ENCODE data around the gene LRP10.
A peak's percentile ranks its signal among the peaks of the same experiment; 100 is the strongest.

LRP10 gene

GRCh38 chr14:22922294-22922693 is 50.8 kb downstream of the LRP10 start:
- Histone ChIP-seq H3K9me3 (ENCODE audit: control insufficient read depth, low read length) (no peaks in the 10 kb centered on the region), H3K4me3 (ENCODE audit: low read length) (no peak overlapping the region), H3K36me3 (ENCODE audit: control insufficient read depth, insufficient read depth, low read length) (peaks cover 11% of the 10 kb centered on the region)

DNA sequence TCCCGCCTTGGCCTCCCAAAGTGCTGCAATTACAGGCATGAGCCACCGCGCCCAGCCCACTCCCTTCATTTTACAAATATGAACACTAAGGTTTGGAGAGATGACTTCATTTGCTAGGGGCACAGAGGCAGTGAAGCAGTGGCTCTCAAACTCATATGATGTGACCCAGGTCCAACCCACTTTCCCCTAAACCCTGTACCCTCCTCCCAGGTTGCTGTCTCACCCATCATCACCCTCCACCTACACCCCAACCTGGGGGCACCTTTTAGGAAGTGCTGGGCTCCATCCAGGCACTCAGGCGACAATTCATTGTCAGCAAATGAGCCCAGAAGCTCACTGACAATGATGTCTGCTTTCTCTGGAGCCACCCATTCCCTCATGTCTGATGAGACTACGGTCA is 52.2 kb downstream of the LRP10 start:
- no peak overlapping the region for H3K9ac ChIP-seq (ENCODE audit: low read length)
- no peaks in the 10 kb centered on the region for H3K27me3 ChIP-seq (ENCODE audit: control insufficient read depth, insufficient read depth, low read length)
- peaks cover 11% of the 10 kb centered on the region for H3K36me3 ChIP-seq (ENCODE audit: control insufficient read depth, insufficient read depth, low read length)
- H3K4me1 ChIP-seq (ENCODE audit: control insufficient read depth, insufficient read depth, low read length) = peaks cover 9% of the 10 kb centered on the region
- no peaks in the 10 kb centered on the region for H3K9me3 ChIP-seq (ENCODE audit: control insufficient read depth, low read length)
- no peak overlapping the region for H3K4me3 ChIP-seq (ENCODE audit: low read length)

More at GRCh38 chr14:22922294-22922693, 50.8 kb downstream of the LRP10 start:
- H3K27me3 ChIP-seq (ENCODE audit: control insufficient read depth, insufficient read depth, low read length) = no peaks in the 10 kb centered on the region
- peaks cover 8% of the 10 kb centered on the region for H3K4me1 ChIP-seq (ENCODE audit: control insufficient read depth, insufficient read depth, low read length)
- H3K9ac ChIP-seq (ENCODE audit: low read length) = no peak overlapping the region

DNA sequence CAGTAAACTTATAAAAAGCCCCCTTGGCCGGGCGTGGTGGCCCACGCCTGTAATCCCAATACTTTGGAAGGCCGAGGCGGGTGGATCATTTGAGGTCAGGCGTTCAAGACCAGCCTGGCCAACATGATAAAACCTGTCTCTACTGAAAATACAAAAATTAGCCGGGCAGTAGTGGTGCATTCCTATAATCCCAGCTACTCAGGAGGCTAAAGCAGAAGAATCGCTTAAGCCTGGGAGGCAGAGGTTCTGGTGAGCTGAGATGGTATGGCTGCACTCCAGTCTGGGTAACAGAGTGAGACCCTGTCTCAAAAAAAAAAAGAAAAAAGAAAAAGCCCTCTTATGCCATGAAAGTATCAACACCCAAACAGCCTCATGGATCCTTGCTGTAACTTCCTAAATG is 54.0 kb downstream of the LRP10 start:
- Histone ChIP-seq H3K9ac (ENCODE audit: low read length) (no peak overlapping the region), H3K27me3 (ENCODE audit: control insufficient read depth, insufficient read depth, low read length) (no peaks in the 10 kb centered on the region), H3K4me3 (ENCODE audit: low read length) (no peak overlapping the region), H3K36me3 (ENCODE audit: control insufficient read depth, insufficient read depth, low read length) (peaks cover 11% of the 10 kb centered on the region), H3K9me3 (ENCODE audit: control insufficient read depth, low read length) (no peaks in the 10 kb centered on the region), H3K4me1 (ENCODE audit: control insufficient read depth, insufficient read depth, low read length) (peaks cover 11% of the 10 kb centered on the region)

GRCh38 chr14:22926316-22926715 is 54.8 kb downstream of the LRP10 start:
- H3K9ac ChIP-seq (ENCODE audit: low read length) = no peak overlapping the region
- H3K27me3 ChIP-seq (ENCODE audit: control insufficient read depth, insufficient read depth, low read length) = no peaks in the 10 kb centered on the region
- peaks cover 11% of the 10 kb centered on the region for H3K4me1 ChIP-seq (ENCODE audit: control insufficient read depth, insufficient read depth, low read length)
- no peaks in the 10 kb centered on the region for H3K9me3 ChIP-seq (ENCODE audit: control insufficient read depth, low read length)
- H3K4me3 ChIP-seq (ENCODE audit: low read length) = no peak overlapping the region
- H3K36me3 ChIP-seq (ENCODE audit: control insufficient read depth, insufficient read depth, low read length) = peaks cover 11% of the 10 kb centered on the region

DNA sequence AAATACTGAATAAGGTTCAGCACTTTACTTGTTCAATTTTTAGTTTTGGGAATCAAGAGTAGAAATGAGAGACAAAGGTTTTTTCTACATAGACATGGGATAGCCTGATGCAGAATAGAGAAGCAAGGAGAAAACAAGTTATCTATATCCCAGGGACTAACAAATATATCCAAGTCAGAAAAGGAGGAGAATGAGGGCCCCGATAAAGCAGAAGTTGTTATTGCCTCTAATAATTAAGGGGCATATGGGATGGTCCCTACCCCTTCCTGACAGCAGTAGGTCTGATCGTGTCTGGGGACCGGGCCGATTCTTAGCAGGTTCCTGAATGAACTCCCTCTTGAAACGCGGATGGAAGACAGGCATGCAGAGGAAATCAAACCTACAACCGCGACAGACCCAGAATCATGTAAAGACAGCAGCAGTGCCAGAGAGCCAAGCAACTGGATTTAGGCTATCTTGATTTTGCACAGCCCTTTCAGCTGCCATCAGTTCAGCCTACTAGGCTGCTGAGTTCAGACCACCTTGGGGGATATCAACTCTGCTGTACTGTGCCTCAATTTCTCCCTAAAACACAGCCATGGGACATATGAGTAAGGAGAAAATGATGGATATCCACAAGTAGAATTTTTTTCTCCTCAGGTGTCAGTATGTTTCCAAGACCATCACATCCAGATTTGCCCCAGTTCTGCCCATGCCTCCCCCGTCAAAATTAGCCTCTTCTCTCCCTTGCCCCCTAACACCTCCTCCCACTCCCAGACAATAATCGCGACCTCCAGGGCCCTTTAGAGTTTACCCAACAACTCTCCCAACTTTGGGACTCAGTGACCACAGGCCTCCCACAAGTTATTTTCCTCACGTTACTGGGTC is 56.9 kb downstream of the LRP10 start:
- H3K9ac ChIP-seq (ENCODE audit: low read length) = peak overlapping the region; percentile 93
- no peaks in the 10 kb centered on the region for H3K9me3 ChIP-seq (ENCODE audit: control insufficient read depth, low read length)
- no peaks in the 10 kb centered on the region for H3K27me3 ChIP-seq (ENCODE audit: control insufficient read depth, insufficient read depth, low read length)
- peaks cover 11% of the 10 kb centered on the region for H3K4me1 ChIP-seq (ENCODE audit: control insufficient read depth, insufficient read depth, low read length)
- H3K36me3 ChIP-seq (ENCODE audit: control insufficient read depth, insufficient read depth, low read length) = no peaks in the 10 kb centered on the region
- H3K4me3 ChIP-seq (ENCODE audit: low read length) = peak overlapping the region; percentile 84

GRCh38 chr14:22929104-22929960 is 57.8 kb downstream of the LRP10 start, which contains the start of gene PRMT5:
TSS of gene PRMT5 (minus strand) at chr14:22929376. CDS start at chr14:22929361, 15 bp downstream.
- no peaks in the 10 kb centered on the region for H3K9me3 ChIP-seq (ENCODE audit: control insufficient read depth, low read length)
- no peaks in the 10 kb centered on the region for H3K36me3 ChIP-seq (ENCODE audit: control insufficient read depth, insufficient read depth, low read length)
- H3K4me1 ChIP-seq (ENCODE audit: control insufficient read depth, insufficient read depth, low read length) = peaks cover 11% of the 10 kb centered on the region
- peak within 1 kb of the TSS; percentile 84 for H3K4me3 ChIP-seq (ENCODE audit: low read length)
- peak within 1 kb of the TSS; percentile 93 for H3K9ac ChIP-seq (ENCODE audit: low read length)
- H3K27me3 ChIP-seq (ENCODE audit: control insufficient read depth, insufficient read depth, low read length) = no peaks in the 10 kb centered on the region

- Histone ChIP-seq H3K9me3 (ENCODE audit: control insufficient read depth, low read length) (no peaks in the 10 kb centered on the region), H3K27me3 (ENCODE audit: control insufficient read depth, insufficient read depth, low read length) (no peaks in the 10 kb centered on the region), H3K36me3 (ENCODE audit: control insufficient read depth, insufficient read depth, low read length) (no peaks in the 10 kb centered on the region), H3K4me3 (ENCODE audit: low read length) (peak overlapping the region; percentile 58), H3K4me1 (ENCODE audit: control insufficient read depth, insufficient read depth, low read length) (peaks cover 11% of the 10 kb centered on the region), H3K9ac (ENCODE audit: low read length) (peak overlapping the region; percentile 93)
Observed at GRCh38 chr14:22929961-22930364, 58.4 kb downstream of the LRP10 start.

All from mucosa of stomach (tissue), 1 donor.